HG03025 (cell line): Measurements from ENCODE around the gene LTBP1.
"Not testable (repeated sequence)": the region's sequence is repeated elsewhere in the genome, so short reads cannot be mapped to it uniquely, and the experiment has no call there.

Experiments used
- ATAC-seq: cut with Tn5 transposase; IDR thresholded peaks from one replicate; pipeline ENCODE4 v1.9.1; 2021; ENCODE audit warnings: mild to moderate bottlenecking, moderate library complexity; ENCODE audit not compliant: unreplicated experiment, low FRiP score

LTBP1 gene

GRCh38 chr2:33358878-33359277, 412.1 kb downstream of the LTBP1 start:
- no peak for ATAC-seq

- no peak for ATAC-seq
Measured at GRCh38 chr2:33363325-33364298, 416.9 kb downstream of the LTBP1 start.

DNA sequence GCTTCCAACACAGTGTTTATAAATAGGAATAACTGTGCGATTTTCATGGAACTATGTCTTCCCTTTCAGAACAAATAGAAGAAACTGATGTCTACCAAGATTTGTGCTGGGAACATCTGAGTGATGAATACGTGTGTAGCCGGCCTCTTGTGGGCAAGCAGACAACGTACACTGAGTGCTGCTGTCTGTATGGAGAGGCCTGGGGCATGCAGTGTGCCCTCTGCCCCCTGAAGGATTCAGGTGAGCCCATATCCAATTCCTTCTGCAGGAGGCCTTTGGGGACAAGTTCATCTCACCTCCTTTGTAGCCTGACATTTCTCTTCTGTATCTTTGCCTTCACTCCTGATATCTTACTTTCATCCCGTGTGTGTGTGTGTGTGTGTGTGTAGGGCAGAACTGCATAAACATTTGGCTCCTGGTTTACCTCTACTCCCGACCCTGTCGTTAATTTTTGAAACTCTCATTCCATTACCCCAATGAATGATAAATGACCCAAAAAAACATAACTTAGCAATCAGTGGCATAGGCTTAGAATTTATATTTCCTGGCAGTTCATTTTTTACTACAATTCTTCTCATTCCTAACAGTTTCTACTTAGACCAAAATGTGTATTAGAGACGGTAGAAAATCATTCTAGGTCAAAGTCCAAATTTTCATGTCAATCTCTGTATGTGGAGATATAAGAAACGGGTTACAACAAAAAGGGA, 418.7 kb downstream of the LTBP1 start:
- ATAC-seq = no peak

- ATAC-seq = no peak
Measured at GRCh38 chr2:33366473-33366872, 419.7 kb downstream of the LTBP1 start.

DNA sequence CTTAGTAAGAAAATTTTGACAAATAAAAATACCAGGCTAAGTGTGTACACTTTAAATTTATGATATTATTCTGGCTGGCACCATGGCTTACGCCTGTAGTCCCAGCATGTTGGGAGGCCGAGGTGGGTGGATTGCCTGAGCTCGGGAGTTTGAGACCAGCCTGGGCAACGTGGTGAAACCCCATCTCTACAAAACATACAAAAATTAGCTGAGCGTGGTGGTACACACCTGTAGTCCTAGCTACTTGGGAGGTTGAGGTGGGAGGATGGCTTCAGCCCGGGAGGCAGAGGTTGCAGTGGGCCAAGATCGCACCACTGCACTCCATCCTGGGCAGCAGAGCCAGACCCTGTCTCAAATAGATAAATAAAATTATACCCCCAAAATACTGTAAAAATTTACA, 421.8 kb downstream of the LTBP1 start:
- ATAC-seq = not testable (repeated sequence)

DNA sequence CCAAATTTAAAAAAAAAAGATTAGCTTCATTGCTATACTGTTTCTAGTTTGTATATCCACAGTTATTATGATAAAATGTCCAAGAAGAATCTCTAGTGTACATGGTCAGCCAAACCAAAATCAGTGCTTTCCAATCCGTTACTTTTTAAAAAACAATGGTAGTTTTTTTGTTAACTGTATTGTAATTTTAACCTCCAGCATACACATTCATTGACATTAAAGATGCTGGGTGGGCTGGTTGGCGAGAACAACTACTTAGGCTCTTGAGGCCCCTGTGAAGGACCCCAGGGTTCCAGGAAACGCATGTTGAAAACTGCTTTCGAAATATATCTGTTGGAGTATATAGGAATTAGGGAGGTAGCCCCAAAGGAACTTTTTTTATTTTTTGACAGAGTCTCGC, 422.4 kb downstream of the LTBP1 start:
- no peak for ATAC-seq

DNA sequence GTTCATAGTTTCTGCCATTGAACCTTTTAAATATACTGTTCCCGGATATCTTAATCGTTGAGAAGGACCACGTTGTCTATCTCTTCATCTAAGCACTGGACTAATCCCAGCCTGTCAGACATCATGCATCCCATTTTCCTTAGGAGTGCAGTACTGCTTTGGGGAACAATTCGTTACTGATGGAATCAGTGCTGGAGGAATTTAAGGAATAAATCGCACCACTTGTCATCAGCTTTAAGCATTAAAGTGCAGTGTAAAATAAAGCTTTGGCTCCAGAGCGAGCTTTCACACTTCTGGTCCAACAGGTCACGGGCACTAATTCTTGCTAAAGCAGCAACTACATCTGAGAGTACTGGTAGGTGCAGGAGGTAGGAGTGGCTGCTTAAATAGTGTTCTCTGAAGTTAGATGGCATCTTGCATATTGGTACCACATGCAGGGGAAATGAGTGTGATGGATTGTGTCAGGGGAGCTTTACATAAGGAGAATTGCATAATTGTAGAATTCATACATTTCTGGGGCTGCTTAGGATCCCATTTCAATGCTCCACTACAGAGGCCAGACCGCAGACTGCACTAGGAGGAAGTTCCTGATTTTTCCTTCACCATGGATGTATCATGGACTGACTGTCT, 424.0 kb downstream of the LTBP1 start:
- no peak for ATAC-seq

- no peak for ATAC-seq
Measured at GRCh38 chr2:33371304-33372090, 424.7 kb downstream of the LTBP1 start.

DNA sequence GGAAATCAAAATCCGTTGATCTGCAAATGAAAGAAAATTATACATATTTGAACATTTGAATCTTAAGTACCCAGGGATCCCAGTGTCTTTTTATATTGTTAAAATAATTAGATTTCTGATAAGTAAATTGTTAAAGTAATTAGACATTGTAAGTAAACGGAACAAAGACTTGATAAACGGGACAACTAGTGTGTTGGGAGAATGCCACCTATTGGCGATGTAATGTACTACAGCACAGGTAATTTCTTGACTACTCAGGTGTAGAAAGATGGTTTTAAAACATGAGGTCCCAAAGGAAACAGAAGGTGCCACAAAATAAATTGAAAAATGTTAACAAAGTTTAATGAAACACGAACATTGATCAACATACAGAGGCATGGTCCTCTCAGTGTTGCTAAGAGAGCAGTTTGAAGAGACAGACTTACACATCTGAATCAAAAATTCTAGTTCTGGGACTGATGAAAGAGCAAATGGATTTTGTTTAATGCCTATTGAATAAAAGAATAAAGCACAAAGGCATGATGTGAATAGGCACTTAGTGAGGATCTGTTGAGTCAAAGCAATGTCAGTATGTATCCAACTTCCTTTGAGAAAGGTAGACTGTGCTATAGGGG, 426.3 kb downstream of the LTBP1 start:
- no peak for ATAC-seq

GRCh38 chr2:33373986-33374385, 427.2 kb downstream of the LTBP1 start:
- no peak for ATAC-seq

GRCh38 chr2:33375054-33375453, 428.3 kb downstream of the LTBP1 start:
- no peak for ATAC-seq

GRCh38 chr2:33377048-33377447, 430.3 kb downstream of the LTBP1 start:
- no peak for ATAC-seq

GRCh38 chr2:33378556-33379210, 431.9 kb downstream of the LTBP1 start:
- no peak for ATAC-seq

DNA sequence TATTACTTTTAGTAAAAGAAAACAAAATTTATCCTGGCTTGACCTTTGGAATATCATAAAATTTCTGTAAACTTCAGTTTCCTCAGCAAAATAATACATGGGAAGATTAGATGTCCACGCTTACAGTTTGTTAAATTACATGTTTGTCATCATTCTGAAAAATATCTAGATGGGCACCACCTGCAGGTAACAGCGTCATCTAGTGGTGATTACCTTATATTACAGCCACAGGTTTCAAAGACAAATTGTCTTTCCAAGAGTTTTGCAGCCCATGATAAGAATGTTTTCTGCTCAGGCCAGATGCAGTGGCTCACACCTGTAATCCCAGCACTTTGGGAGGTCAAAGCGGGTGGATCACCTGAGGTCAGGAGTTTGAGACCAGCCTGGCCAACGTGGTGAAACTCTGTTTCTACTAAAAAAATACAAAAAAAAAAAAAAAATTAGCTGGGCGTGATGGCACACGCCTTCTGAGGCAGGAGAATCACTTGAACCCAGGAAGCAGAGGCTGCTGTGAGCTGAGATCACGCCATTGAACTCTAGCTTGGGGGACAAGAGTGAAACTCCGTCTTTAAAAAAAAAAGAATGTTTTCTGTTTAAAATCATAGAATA, 433.4 kb downstream of the LTBP1 start:
- ATAC-seq = no peak

DNA sequence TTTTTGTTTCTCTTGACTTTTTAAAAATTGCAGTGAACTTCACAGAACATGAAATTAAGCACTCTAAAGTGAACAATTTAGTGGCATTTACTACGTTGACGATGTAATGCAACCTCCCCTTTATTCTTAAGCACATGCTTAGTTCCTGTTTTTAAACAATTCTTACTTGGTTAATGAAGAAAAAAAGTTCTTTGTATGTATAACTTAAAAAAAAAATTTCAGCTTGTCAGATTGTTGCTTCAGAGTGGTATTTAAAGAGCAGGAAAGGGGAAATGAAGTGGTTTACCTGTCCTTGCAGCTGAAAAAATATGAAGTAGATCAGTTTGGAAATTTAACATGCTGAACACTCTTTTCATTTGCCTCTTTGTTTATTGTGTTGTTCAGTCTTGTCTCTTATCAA, 434.0 kb downstream of the LTBP1 start:
- ATAC-seq = no peak

DNA sequence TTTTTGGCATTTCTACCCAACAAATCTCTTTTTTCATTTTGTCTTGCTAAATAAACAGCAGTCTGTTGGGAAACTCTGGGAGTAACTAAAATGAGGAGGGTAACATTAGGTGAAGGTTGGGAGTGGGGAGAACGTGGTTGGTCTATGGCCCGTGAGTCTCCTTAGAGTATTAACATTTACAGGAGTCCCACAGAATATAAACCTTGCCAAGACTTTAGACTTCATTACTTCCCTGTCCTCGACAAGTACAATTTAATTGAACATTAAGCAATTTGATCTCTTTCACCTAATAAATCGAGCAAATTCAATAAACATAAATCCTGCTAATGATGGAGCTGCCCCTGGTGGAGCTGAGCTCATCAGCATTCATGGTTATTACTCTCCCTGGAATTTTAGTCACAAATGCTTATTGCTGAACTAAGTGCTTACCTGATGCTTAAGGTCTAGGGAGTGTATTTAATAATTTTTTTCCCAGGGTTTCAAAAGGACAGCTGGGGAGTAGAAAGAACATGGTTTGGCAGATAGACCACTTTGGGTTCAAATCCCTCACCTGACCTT, 434.6 kb downstream of the LTBP1 start:
- no peak for ATAC-seq

DNA sequence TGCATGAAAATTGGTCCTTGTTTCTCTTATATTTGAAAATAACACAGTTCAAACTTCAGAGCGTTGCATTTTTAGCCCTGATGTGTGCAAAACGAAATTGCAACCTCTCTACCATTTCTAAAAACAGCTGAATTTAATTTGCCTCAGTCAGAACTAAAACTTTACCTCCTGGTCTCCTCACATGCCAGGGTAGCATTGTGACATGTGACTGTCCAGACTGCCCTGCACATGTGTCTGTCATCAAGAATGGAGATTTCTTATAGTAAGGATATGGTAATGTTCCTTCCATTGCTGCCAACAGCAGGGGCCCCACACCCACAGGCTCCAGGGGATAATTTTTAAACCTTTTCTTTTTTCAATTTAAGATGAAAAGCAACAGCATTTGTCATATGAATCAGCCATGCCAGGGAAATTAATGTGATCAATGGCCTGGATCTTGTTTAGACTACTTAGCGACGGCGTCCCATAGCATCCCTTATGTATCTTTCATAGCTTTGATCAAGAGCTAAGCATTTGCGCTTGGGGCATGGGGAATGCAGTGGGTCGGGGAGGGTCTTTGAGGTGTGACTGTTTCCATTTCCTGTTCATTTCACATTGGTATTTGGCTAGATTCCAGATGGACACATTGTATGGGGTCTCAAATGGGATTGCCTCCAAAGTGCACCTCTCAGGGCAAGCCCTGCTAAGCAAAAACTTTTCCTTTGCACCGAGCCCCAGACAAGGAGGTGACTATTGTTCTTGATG, 437.3 kb downstream of the LTBP1 start:
- ATAC-seq = no peak

- no peak for ATAC-seq
Measured at GRCh38 chr2:33384599-33384961, 437.8 kb downstream of the LTBP1 start.
